HG03175 (cell line): ENCODE measurements around the gene ATP10A.

Source experiments
- ATAC-seq: cut with Tn5 transposase; IDR thresholded peaks from one replicate; pipeline ENCODE4 v1.9.1; 2021; ENCODE audit warnings: mild to moderate bottlenecking, moderate library complexity; ENCODE audit not compliant: unreplicated experiment

ATP10A gene

DNA sequence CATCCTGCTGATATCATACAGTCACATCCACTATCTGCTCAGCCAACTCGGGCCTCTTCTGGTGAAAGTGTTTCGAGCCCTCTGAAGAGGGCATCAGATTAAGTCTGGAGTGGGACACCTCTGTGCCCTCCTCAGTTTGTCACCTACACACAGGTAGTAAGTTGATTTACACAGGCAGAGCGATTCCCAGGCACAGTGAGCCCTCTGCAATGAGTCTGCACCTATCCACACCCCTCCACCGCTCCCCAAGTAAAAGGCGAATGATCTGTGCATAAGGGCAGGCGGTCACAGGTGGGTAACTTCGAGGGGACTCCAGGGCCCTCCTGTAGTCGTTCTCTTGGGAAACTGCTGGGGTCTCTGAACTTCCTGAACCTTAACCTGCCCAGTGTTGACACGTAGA is 152.0 kb downstream of the ATP10A start:
- ATAC-seq: no peak

- ATAC-seq: no peak
Observed at GRCh38 chr15:25710184-25710583, 152.9 kb downstream of the ATP10A start.

DNA sequence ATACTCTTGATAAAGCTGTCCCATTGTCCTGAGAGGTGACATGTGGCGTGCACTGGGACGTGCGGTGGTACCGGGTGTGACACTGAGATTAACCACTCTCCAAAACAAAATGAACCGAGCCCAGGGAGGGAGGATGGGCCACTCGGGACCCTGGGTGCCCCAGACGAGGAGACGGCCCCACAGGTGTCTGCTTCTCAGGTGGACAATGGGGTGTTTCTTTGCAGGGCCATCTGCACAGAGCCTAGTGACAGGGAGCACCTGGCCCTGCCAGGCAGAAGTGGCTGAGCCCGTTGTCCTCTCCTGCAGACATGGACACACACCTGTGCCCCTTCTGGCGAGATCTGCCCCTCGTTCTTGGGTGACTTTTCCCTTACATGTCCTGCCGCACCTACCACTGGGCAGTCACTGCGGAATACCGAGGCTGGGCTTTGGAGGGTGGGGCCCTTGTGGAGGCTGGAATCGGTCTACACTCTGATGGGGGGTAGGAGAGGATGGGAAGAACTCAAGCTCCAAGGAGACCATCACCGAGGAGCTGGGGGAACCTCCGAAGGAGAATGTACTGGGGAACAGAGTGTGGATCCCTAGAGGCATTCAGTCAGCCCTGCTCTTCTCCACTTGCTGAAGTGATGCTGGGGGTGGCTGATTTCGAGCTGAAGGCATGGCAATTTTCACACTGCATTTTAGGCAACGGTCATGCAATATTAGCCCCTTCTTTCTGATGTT is 153.5 kb downstream of the ATP10A start:
- no peak for ATAC-seq

DNA sequence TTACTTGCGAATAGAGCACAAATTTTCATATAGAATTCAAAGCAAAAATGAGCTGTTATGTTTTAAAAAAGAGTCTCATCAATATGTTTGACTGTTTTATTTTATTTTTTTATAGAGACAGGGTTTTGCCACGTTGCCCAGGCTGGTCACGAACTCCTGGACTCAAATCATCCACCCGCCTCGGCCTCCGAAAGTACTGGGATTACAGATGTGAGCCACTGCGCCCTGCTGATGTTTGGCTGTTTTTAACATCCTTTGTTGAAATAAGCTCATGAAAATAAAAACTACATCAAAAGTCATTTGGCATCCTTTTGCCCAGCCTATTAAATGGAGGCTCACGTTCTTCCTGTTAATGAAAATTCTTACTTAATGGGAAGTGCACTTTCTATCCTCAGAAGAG is 154.7 kb downstream of the ATP10A start:
- no peak for ATAC-seq

- no peak for ATAC-seq
Observed at GRCh38 chr15:25707656-25708365, 155.3 kb downstream of the ATP10A start.

DNA sequence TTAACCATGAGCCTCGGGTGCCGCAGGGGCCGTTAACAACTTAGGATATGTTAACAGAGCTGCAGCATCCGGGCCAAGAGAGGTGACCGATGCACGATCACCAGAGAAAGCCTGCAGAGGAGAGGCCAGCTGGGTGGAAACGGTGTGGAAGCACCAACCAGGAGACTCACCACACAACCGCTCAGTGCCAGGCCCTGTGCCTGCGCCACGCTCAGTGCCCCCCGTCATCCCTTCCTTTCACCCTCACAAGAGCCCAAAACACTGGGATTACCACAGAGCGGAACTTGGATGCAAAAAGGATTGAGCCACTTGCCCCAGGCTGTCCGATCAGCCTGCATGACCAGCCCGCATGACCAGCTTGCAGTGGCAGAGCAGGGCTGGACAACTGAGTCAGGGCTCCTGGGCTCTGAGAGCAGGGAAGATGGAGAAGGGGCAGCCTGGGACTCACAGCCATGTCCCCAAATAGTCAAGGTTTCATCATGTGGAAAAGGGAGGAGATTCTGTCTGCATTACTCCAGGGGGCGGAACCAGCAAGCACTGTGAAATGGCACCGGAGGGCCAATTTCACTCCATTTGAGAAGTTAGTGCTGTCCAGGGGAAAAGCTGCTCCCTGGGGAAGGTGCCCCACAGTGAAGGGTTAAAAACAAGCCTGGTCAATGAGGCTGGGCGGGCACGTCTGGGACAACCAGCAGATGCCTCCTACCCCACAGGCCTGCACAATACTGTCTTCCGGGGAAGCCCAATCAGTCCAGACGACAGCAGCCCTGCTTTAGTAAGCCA is 156.8 kb downstream of the ATP10A start:
- ATAC-seq: no peak

DNA sequence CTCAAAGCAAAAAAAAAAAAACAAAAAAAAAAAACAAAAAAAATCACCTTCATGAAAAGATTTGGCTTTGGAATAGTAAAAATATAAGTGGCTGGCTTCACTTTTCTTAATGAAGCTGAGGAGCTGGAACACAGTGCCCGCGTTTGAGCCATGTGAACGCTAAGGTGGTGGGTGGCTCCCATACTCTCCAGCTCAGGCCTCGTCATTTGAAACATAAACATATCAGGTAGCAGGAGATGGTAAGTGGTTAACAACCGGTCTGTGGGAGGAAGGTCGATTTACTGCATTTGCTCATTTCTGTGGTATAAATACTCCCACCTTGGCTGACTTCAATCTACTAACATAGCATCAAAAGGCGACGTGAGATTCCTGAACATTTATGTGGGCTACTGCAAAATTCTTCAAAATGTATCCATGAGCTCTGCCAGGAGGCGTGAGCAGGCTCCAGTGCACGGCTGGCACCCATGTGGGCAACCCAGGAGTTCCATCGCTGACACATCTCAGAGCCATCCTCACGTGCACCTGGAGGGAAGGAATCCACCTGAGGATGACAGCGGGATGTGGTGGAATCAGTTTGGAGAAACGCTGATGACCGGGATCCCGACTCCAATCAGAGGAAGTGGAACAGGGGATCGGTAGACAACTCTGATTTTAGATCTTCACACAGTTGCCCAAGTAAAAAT is 157.6 kb downstream of the ATP10A start:
- ATAC-seq: no peak

- ATAC-seq: no peak
Observed at GRCh38 chr15:25703726-25704125, 159.4 kb downstream of the ATP10A start.

- ATAC-seq: no peak
Observed at GRCh38 chr15:25701721-25702465, 161.2 kb downstream of the ATP10A start.

GRCh38 chr15:25700916-25701315 is 162.2 kb downstream of the ATP10A start:
- no peak for ATAC-seq

GRCh38 chr15:25697586-25697985 is 165.5 kb downstream of the ATP10A start:
- ATAC-seq: no peak

DNA sequence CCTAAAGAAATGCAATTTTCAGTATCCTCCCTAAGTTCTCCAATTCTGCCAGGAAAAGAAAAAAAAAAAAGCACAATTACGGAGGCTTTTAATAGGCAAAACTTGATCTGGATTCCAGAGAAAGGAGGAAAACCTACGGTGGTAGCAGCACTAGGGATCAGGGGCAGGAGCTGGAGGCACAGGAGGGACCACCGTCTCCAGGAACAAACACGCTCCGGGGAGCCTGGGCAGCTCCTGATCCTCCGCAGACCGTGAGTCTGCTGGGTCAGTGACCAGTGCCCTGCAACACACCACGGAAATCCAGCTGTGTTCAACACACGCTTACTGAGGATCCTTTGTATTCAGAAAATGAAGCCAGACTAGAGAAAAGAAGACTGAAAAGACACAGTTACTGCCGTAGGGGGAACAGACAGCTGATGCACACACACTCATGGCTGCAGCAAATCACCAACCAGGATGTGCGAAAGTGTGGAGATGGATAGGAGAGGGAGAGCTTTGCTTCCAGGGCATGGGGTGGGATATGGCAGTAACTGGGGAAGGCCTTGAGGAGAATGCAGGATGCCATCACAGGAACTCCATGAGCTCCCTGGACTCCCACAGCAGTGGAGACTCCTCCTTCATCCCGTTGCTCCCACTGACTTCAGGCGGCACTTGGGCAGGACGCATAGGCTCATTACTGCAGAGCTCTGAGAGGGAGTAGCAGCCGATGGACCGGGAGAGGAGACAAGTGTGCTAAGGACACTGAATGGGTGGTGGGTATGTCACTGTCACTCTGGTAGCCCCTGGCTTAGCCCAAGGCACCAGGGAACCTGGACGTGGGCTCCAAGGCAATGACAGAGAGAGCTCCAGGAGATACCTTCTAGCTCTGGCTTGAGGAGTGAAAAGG is 167.0 kb downstream of the ATP10A start:
- ATAC-seq: no peak

GRCh38 chr15:25694823-25695312 is 168.3 kb downstream of the ATP10A start:
- no peak for ATAC-seq

GRCh38 chr15:25694239-25694584 is 168.9 kb downstream of the ATP10A start:
- no peak for ATAC-seq

GRCh38 chr15:25693321-25694238 is 169.5 kb downstream of the ATP10A start:
- no peak for ATAC-seq

GRCh38 chr15:25691544-25692430 is 171.3 kb downstream of the ATP10A start:
- no peak for ATAC-seq
